Kidney glomerular epithelial cell (primary cell): Measurements from ENCODE around the gene ADGRB3.
"Not testable (repeated sequence)": the region's sequence is repeated elsewhere in the genome, so short reads cannot be mapped to it uniquely, and the experiment has no call there.

ENCODE experiments used
- DNase-seq: peaks from one replicate; lab custom pipeline; 2025; lab: John Stamatoyannopoulos, UW

The ADGRB3 gene

GRCh38 chr6:69424581-69424980, 789.5 kb downstream of the ADGRB3 start:
- DNase-seq: no peak

- no peak for DNase-seq
Observed at GRCh38 chr6:69427882-69428281, 792.8 kb downstream of the ADGRB3 start.

- DNase-seq: not testable (repeated sequence)
Observed at GRCh38 chr6:69432168-69432567, 797.1 kb downstream of the ADGRB3 start.

- not testable (repeated sequence) for DNase-seq
Observed at GRCh38 chr6:69433116-69433515, 798.0 kb downstream of the ADGRB3 start.

GRCh38 chr6:69438113-69438512, 803.0 kb downstream of the ADGRB3 start:
- no peak for DNase-seq
